OCI-LY3 (cell line): Measurements from ENCODE around the gene ECE2.

Source experiments
- EZH2phosphoT487 ChIP-seq: fragments of 200-600 bp; shearing (Covaris generic); IDR thresholded peaks from 2 replicates; pipeline ENCODE4 v1.6.1; 2018; ENCODE audit warnings: antibody characterized with exemption, mixed run types, low read depth
- TF ChIP-seq, protein P1 (sequence below): fragments of 200-600, 300-600 bp; sonication (generic); IDR thresholded peaks from 2 replicates; pipeline ENCODE4 v1.5.1; 2014; ENCODE audit warnings: antibody characterized with exemption, low read length, low read depth

DNA sequence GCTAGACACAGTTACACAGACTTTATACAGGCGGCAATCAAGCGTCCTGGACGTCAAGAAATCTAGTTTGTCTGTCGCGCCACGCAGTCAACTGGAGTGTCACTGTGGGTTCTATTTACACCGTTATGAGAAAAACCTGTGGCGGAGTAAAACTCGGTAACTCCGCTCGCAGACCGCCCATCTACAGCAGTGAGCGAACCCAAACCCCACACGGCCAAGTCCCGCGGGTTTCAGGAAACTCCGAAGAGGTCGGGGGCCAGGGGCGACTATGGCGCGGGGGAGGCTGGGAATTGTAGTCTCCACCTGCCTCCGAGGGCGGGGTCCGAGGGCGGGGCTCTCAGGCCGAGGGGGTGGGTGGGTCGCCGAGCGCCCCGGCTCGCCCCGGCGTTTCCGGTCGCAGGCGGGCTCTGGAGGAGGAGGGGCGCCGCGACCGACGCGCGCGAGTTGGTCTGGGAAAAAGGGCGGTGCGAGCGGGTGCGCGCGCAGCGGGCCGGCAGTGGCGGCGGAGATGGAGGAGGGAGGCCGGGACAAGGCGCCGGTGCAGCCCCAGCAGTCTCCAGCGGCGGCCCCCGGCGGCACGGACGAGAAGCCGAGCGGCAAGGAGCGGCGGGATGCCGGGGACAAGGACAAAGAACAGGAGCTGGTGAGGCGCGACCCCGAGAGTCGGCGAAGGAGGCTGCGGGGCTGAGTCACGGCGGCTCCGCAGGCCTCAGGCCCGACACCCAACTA lies 23.1 kb downstream of the ECE2 start, which contains the start of gene PSMD2:
- TF ChIP-seq, protein P1, sequence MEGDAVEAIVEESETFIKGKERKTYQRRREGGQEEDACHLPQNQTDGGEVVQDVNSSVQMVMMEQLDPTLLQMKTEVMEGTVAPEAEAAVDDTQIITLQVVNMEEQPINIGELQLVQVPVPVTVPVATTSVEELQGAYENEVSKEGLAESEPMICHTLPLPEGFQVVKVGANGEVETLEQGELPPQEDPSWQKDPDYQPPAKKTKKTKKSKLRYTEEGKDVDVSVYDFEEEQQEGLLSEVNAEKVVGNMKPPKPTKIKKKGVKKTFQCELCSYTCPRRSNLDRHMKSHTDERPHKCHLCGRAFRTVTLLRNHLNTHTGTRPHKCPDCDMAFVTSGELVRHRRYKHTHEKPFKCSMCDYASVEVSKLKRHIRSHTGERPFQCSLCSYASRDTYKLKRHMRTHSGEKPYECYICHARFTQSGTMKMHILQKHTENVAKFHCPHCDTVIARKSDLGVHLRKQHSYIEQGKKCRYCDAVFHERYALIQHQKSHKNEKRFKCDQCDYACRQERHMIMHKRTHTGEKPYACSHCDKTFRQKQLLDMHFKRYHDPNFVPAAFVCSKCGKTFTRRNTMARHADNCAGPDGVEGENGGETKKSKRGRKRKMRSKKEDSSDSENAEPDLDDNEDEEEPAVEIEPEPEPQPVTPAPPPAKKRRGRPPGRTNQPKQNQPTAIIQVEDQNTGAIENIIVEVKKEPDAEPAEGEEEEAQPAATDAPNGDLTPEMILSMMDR: no peak
- no peak for TF ChIP-seq EZH2phosphoT487
